GM21737 (cell line): ENCODE measurements around the gene GMDS.

Experiments used
- ATAC-seq: cut with Tn5 transposase; IDR thresholded peaks from one replicate; pipeline ENCODE4 v1.9.1; 2021; ENCODE audit warnings: mild to moderate bottlenecking, moderate library complexity; ENCODE audit not compliant: unreplicated experiment

The GMDS gene

DNA sequence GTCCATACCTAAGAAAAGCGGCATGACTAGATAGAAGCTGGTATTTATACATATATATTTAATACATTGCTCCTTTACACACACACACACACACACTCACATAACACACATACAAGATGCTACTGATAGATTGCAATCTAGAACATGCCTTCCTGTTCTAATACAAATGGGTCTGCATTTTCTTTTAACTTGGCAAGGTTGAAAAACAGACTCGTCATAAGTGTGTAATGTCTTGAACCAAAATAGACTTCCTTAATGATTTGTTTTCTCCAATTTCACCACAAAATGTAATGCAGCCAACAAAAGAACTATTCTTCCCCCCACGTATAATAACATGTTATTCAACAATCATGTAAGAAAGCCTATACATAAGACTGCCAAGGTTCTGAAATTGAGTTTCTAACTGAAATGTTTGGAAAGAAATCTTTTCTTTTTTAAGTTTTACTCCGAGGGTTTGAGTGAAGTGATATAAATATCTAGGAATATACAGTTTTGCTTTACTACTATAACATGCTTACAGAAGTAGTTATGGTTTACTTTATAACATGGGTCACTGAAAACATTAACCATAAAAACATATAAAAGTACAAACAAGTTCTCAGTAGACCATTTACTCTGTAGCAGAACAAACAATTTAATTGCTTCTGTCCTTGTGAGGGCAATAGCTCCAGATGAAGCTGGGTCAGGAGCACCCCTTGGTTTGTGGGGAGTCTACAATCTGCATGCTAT is 428.2 kb downstream of the GMDS start:
- no peak for ATAC-seq

GRCh38 chr6:1815827-1816452 is 429.5 kb downstream of the GMDS start:
- no peak for ATAC-seq

DNA sequence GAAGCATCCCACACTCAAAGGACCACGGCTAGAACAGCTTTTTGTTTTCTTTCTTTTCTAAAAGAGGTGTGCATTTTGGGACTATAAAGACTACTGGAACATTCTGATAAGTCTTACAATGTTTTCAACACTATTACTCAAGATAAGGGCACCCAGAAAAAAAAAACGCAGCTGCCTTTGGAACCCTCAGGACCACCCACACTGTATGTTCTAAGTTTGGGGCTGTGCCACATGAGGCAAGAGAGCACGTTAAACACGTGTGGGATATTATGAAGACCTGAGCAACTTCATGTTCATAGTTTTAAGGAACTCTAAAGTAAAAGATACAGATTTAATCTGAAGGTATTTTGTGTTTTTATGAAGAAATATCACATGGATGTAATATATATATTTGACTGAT is 431.1 kb downstream of the GMDS start:
- no peak for ATAC-seq

- no peak for ATAC-seq
These were observed 432.9 kb downstream of the GMDS start for GRCh38 chr6:1812487-1812886.

DNA sequence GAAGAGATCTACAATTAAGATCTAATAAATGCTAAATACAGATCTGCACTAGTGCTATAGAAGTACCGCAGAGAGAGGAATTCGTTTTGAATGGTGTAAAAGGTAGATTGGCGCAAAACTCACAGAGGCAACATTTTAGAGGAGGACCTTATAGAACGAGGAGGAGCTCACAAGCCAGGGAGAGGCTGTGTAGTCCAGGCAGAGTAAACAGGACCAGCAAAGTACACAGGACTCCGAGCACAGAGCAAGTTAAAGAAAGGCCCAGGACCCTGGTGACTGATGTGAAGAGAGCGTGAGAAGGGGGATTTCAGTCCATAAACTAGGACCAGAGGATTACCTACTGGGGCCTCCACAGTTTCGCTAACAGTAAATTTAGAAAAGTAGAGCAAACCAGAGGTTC is 433.4 kb downstream of the GMDS start:
- ATAC-seq = no peak

GRCh38 chr6:1810880-1811279 is 434.5 kb downstream of the GMDS start:
- ATAC-seq = no peak

GRCh38 chr6:1809291-1809988 is 436.0 kb downstream of the GMDS start:
- no peak for ATAC-seq

GRCh38 chr6:1806935-1807334 is 438.5 kb downstream of the GMDS start:
- no peak for ATAC-seq

DNA sequence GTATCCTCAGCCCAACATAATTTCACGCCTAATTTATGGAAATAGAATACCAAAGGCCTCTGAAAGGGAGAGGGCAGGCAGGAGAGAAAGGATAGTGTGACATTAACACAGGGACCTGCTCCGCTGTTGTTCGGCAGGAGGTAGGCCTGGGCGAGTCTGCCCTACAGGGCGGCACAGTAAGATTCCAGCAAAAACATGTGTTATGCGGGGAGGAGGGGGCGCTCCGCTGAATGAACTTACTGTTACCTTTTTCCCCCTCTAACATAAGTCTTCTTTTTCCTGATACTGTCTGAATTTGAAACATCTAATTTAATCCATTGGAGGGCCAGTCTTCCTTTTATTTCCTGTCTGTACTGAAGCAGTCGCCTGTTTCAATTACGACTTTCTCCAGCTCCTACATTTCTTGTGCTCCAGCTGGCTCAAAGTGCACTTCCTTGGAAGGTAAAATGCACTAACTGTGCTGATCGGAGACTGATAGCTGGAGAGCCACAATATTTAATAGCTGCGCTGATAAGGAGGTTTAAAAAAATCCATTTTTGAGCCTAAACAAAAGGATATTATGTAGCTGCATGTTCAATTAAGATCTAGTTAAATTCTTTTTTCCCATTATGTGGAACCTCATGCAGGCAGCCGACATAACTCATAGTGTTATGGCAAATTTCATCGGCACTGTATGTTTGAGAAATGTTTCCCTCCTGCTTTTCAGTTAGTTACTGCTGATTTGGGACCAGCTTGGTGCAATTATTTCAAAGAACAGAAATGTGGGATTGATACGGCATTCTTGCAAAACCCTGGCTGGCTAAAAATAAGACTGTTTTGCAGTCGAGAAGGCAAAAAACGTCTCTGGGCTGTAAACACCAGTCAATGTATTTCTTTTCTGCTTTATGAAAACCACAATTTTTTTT is 442.7 kb downstream of the GMDS start:
- no peak for ATAC-seq

DNA sequence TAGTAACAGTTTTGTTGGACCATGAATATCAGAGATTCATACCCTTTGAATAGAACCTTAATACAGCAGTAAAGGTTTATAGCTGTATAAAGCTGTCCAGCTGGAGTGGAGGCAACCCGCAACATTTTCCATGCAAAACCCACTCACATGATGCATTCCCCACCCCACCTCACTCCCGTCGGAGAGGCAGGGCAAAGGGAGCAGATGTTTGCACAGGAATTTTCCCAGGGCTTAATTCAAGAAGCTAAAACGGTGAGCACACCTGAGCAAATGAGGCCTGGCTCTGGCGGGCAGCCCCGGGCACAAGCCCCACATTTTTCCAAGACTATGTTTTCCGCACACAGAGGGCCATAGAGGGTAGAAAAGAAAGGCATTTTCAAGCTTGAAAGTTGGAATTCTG is 444.0 kb downstream of the GMDS start:
- no peak for ATAC-seq

DNA sequence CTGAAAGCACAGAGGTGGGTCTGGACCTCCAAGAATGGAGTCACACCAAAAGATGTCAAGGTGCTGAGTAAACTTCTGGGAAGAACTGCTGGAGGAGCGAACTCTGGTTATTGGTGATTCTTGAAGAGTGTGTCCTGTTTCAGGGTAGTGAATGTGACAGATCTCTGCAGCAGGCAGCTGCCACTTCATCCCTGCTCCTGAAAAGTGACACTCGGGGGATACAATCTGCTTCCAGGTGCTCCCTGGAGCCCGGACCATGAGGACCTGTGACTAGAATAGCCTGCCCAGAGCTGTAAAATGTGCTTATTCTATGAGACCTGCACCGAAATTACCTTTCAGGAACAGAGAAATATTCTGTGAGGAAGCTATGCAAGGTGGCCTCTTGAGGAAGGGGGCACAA is 444.6 kb downstream of the GMDS start:
- ATAC-seq = no peak

- no peak for ATAC-seq
These were observed 446.5 kb downstream of the GMDS start for GRCh38 chr6:1798965-1799325.

DNA sequence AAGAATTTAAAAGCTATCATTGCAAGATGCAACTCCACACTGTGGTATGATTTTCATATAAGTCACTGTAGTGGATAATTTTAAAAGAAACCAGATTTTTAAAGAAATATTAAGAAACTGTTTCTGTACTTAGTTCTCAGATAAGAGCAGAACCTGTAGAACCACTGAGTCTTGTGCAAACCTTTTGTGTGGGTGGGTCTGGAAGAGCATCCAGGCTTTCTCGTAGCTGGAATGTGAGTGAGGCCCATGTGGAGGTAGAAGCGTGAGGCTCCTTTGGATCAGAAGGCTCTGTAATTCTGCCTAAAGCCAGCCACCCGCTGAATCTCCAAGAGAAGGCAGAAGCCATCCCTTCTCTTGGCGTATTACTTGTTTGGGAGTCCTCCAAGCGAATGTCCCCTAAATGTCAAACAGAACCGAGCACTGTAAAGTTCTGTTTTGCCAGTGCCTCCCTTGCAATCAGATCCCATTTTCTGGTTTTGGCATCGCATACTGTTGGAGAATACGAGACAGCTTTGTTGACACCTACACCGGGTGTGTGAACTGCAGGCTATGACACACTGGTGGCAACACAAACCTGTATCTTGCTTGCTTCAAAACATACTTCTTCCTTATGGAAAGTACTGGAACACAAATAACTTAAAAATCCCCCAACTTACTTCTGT is 447.0 kb downstream of the GMDS start:
- no peak for ATAC-seq

GRCh38 chr6:1797801-1798200 is 447.6 kb downstream of the GMDS start:
- ATAC-seq = peak; percentile 14

DNA sequence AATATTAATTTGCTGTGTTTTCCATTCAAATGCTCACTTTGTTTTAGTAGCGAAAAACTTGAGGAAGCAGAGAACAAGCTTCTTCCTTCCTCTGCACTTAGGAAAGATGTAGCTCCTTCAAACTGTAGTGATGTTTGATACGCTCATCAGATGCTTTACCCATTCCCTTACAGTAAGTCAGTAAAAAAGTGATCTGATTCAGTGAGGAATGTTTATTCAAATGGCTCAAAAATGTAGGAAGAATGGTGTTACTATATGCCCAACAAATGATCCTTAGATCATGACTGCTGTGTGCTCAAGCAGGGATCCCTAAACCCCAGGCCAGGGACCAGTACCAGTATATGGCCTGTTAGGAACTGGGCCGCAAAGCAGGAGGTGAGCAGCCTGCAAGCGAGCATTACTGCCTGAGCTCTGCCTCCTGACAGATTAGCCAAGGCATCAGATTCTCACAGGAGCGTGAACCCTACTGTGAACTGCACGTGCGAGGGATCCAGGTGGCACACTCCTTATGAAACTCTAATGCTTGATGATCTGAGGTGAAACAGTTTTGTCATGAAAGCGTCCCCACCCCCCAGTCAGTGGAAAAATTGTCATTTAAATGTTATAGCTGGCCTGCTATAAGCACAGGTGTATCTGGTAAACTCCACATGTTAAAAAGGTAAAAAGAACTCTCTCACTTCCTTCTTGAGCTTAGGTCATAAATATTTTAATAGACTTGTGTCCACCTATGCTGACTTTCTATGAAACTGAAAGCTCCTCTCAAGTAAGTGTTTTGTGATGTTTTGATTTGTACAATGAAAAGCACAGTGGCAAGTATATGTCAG is 448.5 kb downstream of the GMDS start:
- ATAC-seq = peak; percentile 77

DNA sequence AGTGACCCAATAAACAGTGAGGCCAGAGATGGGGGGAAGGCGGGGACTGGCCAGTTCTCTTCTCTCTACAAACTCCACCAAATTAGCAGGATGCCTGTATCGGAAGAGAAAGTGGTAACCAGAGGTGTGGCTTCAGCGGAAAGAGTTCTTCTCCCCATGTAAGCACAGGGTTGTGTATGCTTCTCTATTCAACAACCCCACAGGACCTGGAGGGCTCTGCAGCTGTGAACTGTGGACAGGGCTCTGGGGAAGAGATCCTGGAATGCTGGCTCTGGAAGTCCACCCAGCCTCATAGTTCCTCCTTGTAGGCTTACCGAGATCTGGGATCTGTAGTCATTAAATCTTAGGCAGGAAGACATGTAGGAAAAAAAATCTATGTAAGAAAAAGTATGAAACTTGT is 449.5 kb downstream of the GMDS start:
- no peak for ATAC-seq

GRCh38 chr6:1792989-1793388 is 452.4 kb downstream of the GMDS start:
- ATAC-seq = no peak

- no peak for ATAC-seq
These were observed 454.7 kb downstream of the GMDS start for GRCh38 chr6:1790684-1791083.

DNA sequence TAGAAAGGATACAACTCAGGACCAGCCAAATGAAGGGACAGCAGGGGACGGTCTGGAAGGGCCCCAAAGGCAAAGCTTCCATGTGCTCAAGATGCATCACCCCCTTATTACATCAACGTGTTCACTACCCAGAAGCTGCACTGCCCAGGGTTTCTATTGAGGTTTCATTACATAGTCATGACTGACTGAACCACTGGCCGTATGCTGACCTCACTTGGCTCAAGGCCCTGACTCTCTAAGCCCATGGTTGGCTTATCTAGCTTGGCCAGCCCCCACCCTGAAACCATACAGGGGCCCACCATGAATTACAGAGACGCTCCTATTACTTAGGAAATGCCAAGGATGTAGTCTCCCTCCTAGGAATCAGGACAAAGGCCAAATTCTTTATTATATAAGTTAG is 456.3 kb downstream of the GMDS start:
- ATAC-seq = no peak

DNA sequence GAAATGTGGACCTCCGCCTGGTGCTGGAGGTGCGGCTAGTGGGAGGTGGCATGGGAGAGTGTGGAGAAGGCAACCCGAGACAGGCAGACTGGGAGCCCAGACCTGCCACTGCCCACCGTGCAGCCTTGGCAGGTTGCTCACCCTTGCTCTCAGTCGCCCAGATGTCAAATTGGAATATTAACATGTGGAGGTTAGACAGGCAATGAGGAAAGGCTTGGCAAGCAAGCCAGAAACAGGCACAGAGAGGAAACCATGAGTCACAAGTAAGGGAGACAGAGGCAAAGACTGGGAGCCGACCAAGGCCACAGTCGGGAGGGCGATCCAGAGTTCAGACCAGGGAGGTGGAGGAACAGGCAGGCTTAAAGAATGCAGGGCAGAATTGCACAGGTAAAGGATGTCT is 457.5 kb downstream of the GMDS start:
- no peak for ATAC-seq
